22Rv1 (cell line): Measurements from ENCODE around the gene HMCES.

ENCODE experiments used
- ZFX ChIP-seq: fragments of 450-650 bp; IDR thresholded peaks from 2 replicates; pipeline ENCODE4 v1.6.1; 2017; ENCODE audit warnings: antibody characterized with exemption, borderline replicate concordance
- TF ChIP-seq, protein P1 (sequence below): fragments of 450-650 bp; IDR thresholded peaks from 2 replicates; pipeline ENCODE4 v1.5.1; 2017; ENCODE audit warnings: mild to moderate bottlenecking

DNA sequence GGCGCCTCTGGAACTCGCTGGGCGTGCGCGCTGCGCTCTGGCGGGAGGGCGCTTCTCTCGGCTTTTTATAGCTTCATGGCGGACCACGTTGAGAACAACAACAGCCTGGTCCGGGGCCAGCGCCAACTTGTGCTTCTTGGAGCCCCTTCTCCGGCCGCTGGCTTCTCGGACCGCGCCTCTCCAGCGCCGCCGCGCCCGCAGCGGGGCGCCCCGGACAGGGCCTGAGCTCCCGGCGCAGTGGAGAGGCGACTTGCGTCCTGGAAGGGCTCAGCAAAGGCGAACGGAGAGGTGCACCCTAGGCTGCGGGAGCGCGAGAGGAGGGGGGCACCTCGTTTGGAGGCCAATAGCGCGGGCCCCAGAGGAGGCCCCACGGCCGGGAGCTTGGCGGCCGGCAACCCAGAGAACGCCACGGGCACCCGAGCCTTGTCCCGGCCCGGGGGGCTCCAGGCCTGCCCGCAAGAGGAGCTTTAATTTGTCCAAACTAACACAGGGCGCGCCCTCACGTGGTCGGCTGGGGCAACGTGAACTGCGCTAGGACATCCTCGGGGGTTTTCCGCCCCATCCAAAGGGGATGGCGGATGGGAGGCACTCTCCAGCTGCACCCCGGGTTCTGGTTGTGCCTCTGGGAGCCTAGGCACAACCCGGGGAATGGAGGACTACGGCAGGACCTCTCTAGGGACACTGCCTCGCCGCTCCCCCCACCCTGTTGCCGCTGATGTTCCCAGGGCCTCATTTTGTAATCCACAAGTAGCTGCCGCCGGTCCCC lies 37.8 kb downstream of the HMCES start:
- TF ChIP-seq, protein P1, sequence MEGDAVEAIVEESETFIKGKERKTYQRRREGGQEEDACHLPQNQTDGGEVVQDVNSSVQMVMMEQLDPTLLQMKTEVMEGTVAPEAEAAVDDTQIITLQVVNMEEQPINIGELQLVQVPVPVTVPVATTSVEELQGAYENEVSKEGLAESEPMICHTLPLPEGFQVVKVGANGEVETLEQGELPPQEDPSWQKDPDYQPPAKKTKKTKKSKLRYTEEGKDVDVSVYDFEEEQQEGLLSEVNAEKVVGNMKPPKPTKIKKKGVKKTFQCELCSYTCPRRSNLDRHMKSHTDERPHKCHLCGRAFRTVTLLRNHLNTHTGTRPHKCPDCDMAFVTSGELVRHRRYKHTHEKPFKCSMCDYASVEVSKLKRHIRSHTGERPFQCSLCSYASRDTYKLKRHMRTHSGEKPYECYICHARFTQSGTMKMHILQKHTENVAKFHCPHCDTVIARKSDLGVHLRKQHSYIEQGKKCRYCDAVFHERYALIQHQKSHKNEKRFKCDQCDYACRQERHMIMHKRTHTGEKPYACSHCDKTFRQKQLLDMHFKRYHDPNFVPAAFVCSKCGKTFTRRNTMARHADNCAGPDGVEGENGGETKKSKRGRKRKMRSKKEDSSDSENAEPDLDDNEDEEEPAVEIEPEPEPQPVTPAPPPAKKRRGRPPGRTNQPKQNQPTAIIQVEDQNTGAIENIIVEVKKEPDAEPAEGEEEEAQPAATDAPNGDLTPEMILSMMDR = peak; percentile 87
- no peak for TF ChIP-seq ZFX
